HG03342 (cell line): ENCODE results near the gene TSPEAR.
"Not testable (repeated sequence)": the region's sequence is repeated elsewhere in the genome, so short reads cannot be mapped to it uniquely, and the experiment has no call there.

ENCODE experiments used
- ATAC-seq: cut with Tn5 transposase; IDR thresholded peaks from one replicate; pipeline ENCODE4 v1.9.1; 2021; ENCODE audit warnings: mild to moderate bottlenecking, moderate library complexity; ENCODE audit not compliant: unreplicated experiment

TSPEAR gene

GRCh38 chr21:44612669-44613229, 98.6 kb downstream of the TSPEAR start:
- no peak for ATAC-seq

DNA sequence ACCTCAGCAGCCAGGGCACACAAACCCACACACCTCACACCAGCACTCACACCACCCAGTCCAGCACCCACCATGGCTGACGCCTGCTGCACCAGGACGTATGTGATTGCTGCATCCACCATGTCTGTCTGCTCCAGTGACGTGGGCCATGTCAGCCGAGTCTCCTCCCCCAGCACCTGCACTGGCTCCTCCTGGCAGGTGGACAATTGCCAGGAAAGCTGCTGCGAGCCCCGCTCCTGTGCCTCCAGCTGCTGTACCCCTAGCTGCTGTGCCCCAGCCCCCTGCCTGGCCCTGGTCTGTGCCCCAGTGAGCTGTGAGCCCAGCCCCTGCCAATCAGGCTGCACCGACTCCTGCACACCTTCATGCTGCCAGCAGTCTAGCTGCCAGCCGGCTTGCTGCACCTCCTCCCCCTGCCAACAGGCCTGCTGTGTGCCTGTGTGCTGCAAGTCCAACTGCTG, 99.3 kb downstream of the TSPEAR start, which contains the start of gene KRTAP10-8:
KRTAP10-8 (plus strand) TSS at position 51 of the 458 bp plus-strand sequence; CDS start at position 73, 22 bp downstream.
- no peak for ATAC-seq

- ATAC-seq: no peak
Observed at GRCh38 chr21:44611551-44611950, 99.8 kb downstream of the TSPEAR start.

DNA sequence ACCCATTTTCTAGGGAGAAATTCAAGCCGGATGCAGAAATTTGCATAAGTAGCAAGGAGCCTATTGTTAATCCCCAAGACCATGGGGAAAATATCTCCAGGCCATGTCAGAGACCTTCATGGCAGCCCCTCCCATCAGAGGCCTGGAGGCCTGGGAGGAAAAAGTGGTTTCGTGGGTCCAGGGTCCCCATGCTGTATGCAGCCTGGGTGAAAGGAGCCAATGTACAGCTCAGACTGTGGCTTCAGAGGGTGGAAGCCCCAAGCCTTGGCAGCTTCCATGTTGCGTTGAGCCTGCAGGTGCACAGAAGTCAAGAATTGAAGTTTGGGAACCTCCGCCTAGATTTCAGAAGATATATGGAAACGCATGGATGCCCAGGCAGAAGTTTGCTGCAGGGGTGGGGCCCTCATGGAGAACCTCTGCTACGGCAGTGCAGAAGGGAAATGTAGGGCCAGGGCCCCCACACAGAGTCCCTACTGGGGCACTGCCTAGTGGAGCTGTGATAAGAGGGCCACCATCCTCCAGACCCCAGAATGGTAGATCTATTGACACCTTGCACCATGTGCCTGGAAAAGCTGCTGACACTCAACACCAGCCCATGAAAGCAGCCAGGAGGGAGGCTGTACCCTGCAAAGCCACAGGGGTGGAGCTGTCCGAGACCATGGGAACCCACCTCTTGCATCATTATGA, 101.1 kb downstream of the TSPEAR start:
- not testable (repeated sequence) for ATAC-seq

DNA sequence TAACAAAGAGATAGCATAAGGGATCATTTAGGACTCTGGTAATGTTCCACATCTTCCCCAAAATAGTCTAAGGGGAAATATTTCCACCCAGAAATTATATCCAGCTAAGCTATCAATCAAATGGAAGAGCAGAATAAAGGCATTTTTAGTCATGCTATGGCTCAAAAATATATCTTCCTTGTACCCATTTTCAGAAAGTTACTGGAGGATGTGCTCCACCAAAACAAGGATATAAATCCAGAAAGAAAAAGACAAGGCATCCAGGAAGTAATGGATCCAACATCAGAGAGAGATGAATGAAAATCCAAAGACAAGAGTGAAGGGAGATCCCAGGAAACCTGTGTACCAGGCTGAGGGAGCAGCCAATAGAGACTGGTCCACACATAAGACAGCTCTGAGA, 102.2 kb downstream of the TSPEAR start:
- no peak for ATAC-seq

DNA sequence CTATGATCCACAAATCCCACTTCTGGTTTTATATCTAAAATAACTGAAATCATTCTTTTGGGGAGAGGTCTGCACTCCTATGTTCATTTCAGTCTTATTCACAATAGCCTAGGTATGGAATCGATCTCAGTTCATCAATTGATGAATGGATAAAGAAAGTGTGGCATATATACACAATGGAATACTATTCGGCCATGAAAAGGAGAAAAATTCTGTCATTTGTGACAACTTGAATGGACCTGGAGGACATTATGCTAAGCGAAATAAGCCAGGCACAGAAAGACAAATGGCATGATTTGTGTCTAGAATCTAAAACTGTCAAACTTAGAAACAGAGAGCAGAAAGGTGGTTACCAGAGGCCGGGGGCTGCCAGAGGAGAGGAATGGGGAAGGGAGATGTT, 104.9 kb downstream of the TSPEAR start:
- no peak for ATAC-seq

GRCh38 chr21:44603911-44604310, 107.5 kb downstream of the TSPEAR start:
- no peak for ATAC-seq

- no peak for ATAC-seq
Observed at GRCh38 chr21:44603109-44603875, 108.1 kb downstream of the TSPEAR start.

- ATAC-seq: no peak
Observed at GRCh38 chr21:44602463-44602850, 108.9 kb downstream of the TSPEAR start.

DNA sequence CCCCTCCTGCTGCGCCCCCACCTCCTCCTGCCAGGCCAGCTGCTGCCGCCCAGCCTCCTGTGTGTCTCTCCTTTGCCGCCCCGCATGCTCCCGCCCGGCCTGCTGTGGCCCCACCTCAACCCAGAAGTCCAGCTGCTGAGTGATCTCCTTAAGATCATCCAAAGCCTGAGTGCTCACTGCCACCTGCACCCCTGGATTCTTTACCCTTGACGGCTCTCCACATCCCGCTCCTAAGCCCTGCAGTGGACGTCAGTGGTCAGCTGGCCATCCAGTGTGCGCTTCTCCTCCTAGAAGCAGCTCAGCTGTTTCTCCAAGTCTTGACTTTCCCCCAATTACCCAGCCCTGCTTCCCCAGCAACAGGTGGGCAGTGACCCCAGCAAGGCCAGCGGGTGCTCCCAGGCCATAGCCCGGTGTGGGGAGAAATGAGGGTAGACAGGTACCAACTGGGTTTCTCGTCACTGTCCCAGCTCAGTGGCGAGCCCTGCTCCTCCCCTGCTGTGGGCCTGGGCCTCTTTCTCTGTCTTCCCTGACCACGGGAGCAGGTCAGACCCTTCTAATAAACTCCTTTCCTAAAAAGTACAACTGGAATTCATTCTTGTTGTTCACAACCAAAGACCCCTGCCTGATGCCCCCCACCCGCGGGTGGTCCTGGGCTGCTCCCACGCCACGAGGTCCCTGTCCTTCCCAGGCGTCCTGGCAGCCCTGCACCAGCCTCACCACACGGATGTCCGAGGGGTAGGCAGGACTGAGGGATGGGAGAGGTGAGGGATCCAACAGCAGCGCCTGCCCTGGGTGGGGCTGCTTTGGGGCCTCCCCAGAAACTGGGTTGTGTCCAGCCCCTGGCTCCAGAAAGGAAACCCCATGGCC, 109.5 kb downstream of the TSPEAR start:
- ATAC-seq: no peak

DNA sequence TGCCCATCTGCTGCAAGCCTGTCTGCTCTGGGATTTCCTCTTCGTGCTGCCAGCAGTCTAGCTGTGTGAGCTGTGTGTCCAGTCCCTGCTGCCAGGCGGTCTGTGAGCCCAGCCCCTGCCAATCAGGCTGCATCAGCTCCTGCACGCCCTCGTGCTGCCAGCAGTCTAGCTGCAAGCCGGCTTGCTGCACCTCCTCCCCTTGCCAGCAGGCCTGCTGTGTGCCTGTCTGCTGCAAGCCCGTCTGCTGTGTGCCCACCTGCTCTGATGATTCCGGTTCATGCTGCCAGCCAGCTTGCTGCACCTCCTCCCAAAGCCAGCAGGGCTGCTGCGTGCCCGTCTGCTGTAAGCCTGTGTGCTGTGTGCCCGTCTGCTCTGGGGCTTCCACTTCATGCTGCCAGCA, 110.3 kb downstream of the TSPEAR start:
- not testable (repeated sequence) for ATAC-seq

- ATAC-seq: not testable (repeated sequence)
Observed at GRCh38 chr21:44600118-44600978, 111.0 kb downstream of the TSPEAR start, which contains the start of gene KRTAP10-7. Gene KRTAP10-7, plus strand, starts transcription at chr21:44600597. Its CDS starts 25 bp downstream, at chr21:44600622.

DNA sequence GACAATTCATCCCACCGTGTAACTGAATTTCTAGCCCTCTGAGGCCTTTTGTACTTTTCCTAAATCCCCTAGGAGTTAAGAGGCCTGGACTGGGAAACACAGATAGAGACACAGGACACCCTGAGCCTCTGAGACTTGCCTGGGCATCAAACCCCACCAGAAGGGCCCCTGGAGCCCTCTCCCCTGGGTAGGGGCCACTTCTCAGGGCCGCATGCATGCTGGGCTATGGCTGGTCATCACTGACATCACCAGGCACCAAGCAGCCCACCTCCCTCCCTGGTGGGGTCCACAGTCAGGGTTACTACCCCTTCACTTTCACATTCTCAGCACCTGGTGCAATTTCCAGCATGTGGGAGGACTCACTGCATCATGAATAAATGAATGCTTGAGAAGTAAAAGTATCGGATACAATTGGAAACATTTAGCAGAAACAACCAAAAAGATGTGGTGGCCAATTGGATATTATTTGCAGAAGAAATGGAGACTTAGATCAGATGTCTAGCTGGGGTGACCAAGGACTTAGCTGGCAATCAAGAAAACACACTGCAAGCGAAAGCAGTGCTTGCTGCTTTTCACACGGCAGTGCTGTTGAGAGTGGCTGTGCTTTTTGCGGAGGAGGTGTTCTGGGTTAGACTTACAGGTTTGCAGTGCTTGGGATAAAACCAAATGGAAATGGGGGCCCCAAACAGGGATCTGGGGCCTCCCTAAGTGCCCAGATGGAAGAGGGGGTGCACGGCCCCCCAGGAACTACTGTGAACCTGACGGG, 111.9 kb downstream of the TSPEAR start:
- no peak for ATAC-seq

GRCh38 chr21:44598061-44598460, 113.3 kb downstream of the TSPEAR start:
- ATAC-seq: no peak

- ATAC-seq: no peak
Observed at GRCh38 chr21:44596068-44596725, 115.2 kb downstream of the TSPEAR start.

- no peak for ATAC-seq
Observed at GRCh38 chr21:44595524-44595923, 115.8 kb downstream of the TSPEAR start.

GRCh38 chr21:44594406-44594916, 116.9 kb downstream of the TSPEAR start:
- ATAC-seq: no peak
